GM19035 (cell line): ENCODE results near the gene SHISA7.
A peak's percentile ranks its signal among the peaks of the same experiment; 100 is the strongest.

Experiments
- ATAC-seq: cut with Tn5 transposase; IDR thresholded peaks from one replicate; pipeline ENCODE4 v1.9.1; 2021; ENCODE audit not compliant: unreplicated experiment

Gene SHISA7

GRCh38 chr19:55391191-55391670, 51.9 kb downstream of the SHISA7 start:
- ATAC-seq, result no peak

DNA sequence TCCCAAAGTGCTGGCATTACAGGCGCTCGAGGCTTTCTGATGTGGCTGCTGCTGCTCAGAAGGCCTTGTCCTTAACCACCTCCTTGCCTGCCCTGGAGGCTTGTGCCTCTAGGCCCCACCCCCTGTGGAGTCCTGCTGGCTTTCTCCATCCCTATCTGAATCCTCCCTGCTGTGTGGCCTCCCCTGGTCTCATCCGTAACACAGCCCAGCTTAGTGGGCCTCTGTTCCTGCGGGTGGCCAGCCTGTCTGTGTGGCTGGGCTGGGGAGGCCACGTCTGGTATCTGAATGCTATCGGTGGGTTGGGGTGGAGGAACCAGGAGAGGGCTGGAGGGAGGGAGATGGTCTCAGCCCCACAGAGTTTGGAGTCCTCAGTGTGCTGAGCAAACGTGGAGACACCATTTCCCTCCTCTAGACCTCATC, 52.6 kb downstream of the SHISA7 start:
- ATAC-seq, result no peak

DNA sequence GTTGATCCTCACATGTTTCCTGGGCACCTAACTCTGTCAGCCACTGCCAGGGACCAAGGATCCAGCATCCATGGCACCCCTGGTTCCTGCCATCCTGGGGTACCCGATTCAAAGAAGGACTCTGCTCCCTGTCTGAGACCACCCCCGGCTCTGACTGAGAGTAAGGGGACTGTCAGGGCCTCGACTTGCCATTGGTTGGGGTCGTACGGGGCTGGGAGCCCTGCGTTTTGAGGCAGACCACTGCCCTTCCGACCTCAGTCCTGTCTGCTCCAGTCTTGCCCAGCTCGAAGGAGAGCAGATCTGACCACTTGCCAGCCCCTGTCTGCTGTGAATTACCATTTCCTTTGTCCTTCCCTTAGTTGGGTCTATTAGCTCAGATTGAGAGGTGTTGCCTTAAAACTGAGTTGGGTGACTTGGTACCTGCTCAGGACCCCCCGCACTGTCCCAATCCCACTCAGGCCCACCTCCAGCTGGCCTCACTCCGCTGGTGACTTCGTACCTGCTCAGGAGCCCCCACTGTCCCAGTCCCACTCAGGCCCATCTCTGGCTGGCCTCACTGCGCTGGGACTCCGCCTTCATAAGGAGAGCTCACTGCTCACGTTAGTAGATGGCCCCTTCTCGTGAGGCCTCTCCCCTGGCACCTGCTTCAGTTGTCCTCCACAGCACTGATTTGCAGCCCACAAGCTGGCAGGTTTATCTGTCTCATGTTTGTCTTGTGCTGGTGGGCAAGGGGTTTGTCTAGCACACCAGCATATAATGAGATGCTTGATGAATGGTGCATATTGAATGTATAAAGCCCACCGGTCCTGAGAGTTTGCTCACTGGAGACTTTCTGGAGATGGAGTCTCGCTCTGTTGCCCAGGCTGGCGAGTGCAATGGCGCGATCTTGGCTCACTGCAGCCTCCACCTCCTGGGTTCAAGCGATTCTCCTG, 53.4 kb downstream of the SHISA7 start:
- no peak for ATAC-seq

GRCh38 chr19:55387736-55388497, 55.2 kb downstream of the SHISA7 start:
- no peak for ATAC-seq

- ATAC-seq, result no peak
These were observed 56.6 kb downstream of the SHISA7 start for GRCh38 chr19:55386493-55386971.

DNA sequence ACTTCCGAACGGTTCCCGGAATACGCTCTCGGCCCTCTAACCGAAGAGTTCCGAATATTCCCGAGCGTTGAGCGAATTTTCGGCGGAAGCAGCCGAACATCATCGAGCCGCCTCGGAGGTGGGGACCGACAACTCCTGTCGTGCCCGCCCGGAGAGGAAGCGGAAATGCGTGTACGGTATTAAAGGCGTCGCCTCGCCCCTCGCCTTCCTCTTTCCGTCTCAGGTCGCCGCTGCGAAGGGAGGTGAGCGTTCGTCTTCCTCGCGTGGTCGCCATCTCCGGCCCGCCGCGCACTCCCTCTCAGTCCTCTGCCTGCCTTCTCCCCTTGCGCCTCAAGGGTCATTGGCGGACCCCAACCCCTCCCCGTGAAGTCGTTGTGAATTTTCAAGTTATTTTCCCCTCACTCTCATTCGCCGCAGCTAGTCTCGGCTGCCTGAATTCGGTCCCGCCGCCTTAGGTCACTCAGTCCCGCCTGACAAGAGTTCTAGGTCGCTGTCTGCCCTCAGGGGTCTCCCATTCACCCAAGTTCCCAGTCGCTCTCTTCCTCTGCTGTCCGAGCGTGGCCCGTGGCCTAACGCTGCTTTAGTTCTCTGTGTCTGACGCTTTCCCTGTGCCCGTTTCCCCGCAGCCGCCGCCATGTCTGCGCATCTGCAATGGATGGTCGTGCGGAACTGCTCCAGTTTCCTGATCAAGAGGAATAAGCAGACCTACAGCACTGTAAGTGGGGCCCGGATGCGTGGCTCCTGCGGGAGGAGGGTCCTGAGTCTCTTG, 57.2 kb downstream of the SHISA7 start, which contains the start of gene RPL28:
TSS of gene RPL28 (plus strand) at position 209 of the 769 bp plus-strand sequence. CDS start at position 635, 426 bp downstream.
- ATAC-seq, result peak; percentile 71

GRCh38 chr19:55384920-55385723, 58.0 kb downstream of the SHISA7 start:
- peak; percentile 57 for ATAC-seq

DNA sequence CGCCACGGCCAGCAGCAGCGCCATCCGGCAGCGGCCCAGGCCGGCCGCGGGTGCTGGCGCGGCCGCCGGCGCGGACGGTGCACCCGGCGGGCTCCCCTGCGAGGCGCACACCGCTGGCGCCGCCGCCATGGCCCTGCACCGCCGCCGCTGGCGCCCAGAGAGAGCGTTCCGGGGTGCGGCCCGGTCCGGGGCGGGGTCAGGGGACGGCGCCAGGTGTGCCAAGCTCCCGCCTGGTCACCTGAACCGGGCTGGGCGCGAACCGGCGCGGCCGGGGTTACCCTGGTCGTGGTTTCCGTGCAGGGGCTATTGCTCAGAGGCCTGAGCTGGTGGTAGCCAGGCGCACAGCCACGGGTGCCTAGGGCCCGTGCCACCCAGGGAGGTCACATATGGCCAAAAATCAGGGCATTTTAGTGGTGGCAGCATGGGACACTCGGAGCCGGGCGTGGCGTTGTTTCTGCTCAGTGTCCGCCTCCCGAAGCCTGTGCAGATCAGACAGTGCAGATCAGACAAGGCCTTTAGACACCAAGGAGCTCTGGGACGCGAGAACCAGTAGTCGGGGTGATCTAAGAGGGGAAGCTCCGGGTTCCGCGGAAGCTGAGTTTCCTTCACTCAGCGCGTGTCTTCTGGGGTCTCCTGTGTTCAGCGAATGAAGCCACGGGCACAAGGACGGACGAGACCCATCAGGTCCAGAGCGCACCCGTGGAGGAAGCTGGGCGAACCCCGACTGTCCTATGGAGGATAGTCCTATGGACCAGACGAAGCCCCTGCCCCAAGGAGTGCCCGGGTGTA, 58.8 kb downstream of the SHISA7 start, which contains the start of gene TMEM238:
TSS of gene TMEM238 (minus strand) at position 162 of the 789 bp plus-strand sequence. CDS start at position 129, 33 bp downstream.
- ATAC-seq, result no peak

DNA sequence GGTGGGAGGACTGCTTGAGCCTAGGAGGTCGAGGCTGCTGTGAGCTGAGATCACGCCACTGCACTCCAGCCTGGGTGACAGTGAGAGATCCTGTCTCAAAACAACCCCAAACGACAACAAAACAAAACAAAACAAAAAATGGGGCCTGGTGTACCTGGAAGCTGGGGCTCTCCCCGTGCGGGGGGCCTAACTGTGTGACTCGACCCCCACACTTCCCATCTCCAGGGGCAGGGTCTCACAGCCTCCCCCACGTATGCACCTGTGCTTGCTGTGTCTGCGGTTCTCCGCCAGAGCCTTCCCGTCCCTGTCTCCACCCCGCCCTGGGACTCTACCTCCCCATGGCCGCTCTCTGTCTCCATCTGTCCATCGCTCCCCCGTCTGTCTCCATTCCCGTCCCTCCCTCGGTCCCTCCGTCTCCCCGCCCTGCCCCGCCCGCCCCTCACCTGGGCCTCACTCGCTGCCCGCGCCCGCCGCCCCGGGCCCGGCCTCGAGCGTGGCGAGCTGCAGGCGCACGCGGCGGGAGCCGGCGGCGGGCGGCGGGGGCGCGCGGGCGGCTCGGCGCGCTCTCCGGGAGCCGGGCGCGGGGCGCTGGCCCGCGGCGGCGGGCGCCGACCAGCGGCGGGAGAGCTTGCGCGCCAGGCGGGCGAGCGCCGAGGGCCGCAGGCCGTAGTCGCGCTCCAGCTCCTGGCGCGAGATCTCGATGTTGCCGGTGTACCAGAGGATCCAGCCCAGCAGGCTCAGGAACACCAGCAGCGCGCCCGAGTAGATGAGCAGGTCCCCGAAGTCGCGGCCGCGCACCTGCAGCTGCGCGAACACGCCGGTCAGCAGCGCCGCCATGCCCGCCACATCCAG, 59.6 kb downstream of the SHISA7 start:
- no peak for ATAC-seq

DNA sequence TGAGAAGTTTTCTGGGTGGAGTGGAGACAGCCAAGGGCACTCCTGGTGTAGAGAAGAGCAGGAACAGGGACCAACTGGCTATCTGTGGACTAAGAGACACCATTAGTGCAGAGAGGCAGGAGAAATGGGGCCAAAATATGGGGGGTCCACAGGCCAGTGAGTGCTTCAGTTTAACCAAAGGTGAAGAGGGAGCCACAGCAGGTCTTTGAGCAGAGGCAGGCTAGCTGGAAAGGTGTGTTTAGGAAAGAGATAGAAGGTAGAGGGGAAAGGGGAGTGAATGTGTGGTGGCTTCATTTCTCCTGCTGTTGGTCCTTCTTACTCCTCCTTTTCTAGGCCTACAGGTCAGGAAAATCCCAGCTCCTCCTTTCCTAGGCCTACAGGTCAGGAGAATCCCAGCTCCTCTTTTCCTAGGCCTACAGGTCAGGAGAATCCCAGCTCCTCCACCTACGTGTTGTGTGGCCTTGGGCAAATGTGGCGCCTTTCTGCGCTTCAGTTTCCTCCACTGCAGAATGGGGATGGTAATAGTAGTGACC, 60.5 kb downstream of the SHISA7 start:
- ATAC-seq, result no peak

DNA sequence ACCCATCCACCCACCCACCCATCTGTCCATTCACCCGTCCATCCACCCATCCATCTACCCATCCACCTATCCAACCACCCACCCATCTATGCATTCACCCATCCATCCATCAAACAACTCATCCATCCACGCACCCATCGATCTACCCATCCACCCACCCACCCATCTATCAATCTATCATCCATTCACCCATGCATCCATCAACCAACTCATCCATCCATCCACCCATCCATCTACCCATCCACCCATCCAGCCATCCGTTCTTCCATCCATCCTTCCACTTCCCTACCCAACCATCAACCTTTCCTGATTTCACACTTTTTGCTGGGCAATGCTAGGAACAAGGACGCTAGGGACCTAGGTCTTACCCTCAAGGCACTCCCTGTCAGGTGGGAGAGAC, 61.1 kb downstream of the SHISA7 start:
- ATAC-seq, result no peak

GRCh38 chr19:55379174-55379573, 63.9 kb downstream of the SHISA7 start:
- no peak for ATAC-seq
